ENCODE measurements around the gene SLC43A3.

GRCh38 chr11:57387289-57388030 lies 39.5 kb downstream of the SLC43A3 start:
- TF ChIP-seq CTCF (conservative IDR thresholded peaks at IDR 0.05; ENCODE audit: low read depth, low read length) (no peak), POLR2A (IDR thresholded peaks at IDR 0.05; ENCODE audit: low read depth, low read length) (no peak)

Measured in IMR-90 (cell line).